Effector CD8-positive, alpha-beta T cell (primary cell): Measurements from ENCODE around the gene NPHP4.
"Not testable (repeated sequence)": the region's sequence is repeated elsewhere in the genome, so short reads cannot be mapped to it uniquely, and the experiment has no call there.

Experiments
- DNase-seq: peaks from one replicate; lab custom pipeline; 2025; lab: John Stamatoyannopoulos, UW

NPHP4 gene

DNA sequence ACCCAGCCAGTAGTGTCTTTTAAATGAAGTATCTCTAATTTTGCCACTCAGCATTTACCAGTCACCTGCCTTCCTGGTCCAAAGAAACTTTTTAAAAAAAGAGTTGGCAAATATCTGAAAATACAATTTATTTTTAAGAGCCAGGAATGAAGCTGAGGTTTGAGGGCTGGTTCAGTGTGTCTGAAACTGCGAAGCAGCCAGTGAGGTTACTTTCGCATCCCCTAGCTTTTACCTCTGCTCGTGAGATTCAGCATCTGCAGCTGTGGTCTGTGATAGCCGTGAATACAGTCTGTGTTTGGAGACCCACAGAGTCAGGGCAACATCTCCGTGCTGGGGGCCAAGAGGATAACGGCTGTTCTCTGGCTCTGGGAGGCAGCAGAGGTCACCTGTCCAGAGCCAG, 32.2 kb upstream of the NPHP4 start:
- no peak for DNase-seq

DNA sequence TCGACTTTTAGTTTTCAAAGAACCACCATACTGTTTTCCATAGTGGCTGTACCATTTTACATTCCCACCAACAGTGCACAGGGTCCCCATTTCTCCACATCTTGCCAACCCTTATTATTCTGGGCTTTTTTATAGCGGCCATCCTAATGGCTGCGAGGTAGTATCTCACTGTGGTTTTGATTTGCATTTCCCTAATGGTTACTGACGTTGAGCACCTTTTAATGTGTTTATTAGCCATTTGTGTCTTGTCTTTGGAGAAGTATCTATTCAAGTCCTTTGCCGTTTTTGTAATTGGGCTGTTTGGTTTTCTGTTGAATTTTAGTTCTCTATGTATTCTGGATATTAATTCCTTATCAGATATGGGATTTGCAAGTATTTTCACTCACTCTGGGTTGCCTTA, 31.1 kb upstream of the NPHP4 start:
- DNase-seq, result no peak

DNA sequence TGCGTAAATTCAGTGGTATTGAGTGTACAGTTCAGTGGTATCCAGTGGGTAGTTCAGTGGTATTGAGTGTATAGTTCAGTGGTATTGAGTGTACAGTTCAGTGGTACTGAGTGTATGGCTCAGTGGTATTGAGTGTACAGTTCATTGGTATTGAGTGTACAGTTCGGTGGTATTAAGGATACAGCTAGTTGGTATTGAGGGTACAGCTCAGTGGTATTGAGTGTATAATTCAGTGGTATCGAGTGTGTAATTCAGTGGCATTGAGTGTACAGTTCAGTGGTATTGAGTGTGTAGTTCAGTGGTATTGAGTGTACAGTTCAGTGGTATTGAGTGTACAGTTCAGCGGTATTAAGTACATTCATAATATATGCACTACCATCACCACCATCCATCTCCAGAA, 30.0 kb upstream of the NPHP4 start:
- no peak for DNase-seq

DNA sequence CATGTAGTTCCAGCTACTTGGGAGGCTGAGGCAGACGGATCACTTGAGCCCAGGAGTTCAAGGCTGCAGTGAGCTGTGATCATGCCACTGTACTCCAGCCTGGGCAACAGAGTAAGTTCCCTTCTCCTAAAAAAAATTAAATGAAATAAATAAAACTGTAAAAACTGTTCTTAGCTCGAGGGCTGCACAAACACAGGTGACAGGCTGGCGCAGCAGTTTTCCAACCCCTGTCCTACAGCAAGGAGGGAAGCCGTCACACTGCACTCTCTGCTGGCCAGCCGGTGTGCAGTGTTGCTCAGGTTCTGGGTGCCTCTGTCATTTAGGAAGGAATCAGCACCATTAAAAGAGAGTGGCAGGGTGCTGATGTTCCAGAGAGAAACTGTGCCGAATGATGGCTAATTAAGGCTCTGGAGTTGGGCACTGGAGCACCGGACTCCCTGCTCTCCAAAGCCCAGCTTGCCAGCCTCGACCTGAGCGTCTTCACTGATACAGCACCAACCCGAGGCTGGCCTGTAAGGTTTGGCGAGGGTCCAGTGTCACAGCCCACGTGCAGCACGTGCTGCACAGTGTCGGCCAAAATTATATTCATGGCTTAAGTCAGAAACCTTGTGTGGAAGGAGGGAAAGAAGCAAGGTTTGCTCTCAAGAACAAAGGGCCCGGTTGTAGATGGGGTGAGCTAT, 27.1 kb upstream of the NPHP4 start:
- no peak for DNase-seq

DNA sequence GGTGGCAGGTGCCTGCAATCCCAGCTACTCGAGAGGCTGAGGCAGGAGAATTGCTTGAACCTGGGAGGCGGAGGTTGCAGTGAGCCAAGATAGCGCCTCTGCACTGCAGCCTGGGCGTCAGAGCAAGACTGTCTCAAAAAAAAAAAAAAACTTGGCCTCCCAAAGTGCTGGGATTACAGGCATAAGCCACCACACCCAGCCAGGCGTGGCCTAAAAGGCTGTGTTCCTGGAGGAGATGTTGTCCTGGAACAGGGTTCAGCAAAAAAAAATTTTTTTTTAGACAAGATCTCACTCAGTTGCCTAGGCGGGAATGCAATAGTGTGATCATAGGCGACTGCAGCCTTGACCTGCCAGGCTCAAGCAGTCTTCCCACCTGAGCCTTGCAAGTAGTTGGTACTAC, 25.4 kb upstream of the NPHP4 start:
- not testable (repeated sequence) for DNase-seq

DNA sequence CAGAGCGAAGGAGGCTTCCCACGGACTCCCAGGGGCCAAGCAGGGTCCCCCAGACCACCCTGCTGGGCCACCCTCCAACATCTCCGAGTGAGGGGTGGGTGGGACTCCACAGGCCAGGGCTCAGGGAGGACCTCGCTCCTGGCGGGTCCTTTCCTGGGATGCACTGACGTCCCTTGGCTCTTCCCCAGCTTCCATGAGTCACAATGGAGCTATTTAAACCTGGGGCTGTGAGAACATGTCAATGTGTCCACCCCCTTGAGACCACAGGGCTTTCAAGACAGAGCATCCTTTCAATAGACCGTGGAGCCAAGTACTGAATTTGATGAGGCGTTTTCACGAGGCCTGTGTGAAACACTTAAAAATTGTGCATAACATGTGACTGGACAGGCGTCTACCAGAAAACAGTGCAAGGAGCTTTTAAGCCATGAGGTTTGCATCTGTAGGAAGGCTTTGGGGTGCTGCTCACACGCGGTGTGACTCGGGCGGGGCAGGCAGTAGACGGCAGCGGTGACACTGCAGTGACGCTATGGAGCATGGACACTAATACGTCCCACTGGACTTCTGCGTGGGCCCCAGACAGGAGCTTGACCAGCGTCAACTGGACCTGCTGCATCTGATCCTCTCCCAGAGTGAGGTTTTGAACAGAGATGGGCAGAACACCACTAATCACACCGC, 24.1 kb upstream of the NPHP4 start:
- DNase-seq, result no peak

DNA sequence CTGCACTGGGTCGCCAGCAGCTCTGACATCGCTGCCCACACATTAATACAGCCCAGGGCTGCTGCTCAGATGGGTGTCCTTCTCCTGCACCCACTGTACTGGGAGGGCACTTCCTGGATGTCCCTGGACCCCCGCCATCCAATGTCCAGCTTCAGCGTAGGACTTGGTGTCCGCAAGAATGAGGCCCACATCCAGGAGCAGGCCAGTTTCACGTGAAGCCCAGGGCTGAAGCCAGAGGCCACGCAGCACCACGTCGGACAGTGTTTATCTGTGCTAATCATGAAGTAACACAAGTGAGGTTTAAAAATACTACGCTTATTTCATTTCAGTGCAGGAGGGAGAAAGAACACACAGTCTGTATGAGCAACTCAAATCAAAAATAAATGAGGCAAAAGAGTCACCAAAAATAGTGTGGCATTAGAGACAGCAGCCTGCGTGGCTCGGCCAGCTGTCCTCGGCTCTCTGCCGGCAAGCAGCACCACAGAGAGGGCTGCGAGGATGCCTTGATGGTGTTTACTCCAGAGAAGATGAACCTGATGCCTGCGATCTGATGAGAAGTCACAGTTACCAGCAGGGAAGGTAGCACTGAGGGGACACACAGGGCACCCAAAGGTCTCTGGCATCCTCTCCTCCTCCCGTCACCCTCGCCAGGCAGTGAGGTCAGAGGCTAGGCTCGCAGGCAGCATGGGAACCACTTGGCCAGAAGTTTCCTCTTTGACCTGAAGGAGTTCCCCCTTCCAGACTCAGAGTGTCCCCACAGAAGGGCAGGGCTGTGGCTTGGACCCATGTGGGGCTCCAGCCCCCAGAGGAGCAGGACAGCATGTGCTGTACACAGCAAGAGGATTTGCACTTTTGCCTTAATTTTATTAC, 22.1 kb upstream of the NPHP4 start:
- DNase-seq, result no peak

DNA sequence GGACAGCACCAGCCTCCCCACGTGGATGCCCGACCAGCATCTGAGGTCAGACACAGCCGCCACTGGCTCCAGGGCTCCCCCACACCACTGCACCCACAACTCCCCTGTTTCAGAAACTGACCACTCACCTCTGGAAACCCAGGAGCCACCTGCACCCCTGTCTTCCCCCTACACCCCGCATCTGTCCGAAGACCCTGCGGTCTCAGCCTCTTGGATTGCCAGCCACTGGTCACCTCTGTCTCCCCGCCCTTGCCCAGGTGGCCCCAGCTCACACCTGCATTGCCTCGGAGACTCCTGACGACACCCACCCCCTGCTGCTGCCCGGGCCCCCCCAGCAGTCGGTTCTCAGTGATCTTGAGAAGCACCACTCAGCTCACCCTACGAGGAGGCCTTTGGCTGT, 21.3 kb upstream of the NPHP4 start:
- no peak for DNase-seq

DNA sequence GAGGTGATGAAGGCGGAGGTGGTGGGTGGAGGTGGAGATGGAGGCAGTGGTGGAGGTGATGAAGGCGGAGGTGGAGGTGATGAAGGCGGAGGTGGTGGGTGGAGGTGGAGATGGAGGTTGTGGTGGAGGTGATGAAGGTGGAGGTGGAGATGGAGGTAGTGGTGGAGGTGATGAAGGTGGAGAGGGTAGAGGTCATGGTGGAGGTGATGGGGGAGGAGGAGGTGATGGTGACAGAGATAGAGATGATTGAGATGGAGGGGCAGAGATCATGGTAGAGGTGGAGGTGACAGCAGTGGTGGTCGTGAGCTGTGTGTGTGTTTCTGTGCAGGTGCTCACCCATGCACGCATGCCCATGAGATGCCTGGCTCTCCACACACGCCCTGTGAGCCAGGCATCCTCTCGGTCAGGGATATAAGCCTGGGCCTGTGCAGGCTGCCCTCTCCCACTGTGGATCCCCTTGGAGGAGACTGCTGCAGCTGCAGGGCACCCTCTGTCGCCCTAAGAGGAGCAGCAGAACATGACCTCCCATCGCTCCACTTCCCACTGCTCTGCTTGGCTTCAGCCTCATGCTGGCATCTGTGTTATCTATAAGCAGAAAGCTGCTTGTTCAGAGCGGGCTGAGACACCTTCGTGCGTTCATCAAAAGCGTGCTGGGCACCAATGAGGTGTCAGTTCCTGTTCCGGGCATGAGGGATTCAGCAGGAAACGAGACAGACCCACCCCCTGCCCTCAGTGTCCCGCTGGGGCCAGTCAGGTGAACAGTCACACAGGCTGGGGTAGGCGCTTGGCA, 20.5 kb upstream of the NPHP4 start:
- DNase-seq, result no peak

DNA sequence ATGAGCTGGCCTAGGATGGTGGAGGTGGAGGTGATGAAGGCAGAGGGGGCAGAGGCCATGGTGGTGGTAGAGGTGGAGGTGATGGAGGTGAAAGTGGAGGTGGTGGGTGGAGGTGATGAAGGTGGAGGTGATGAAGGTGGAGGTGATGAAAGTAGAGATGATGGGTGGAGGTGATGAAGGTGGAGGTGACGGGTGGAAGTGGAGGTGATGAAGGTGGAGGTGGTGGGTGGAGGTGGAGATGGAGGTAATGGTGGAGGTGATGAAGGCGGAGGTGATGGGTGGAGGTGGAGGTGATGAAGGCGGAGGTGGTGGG, 19.7 kb upstream of the NPHP4 start:
- DNase-seq, result no peak

DNA sequence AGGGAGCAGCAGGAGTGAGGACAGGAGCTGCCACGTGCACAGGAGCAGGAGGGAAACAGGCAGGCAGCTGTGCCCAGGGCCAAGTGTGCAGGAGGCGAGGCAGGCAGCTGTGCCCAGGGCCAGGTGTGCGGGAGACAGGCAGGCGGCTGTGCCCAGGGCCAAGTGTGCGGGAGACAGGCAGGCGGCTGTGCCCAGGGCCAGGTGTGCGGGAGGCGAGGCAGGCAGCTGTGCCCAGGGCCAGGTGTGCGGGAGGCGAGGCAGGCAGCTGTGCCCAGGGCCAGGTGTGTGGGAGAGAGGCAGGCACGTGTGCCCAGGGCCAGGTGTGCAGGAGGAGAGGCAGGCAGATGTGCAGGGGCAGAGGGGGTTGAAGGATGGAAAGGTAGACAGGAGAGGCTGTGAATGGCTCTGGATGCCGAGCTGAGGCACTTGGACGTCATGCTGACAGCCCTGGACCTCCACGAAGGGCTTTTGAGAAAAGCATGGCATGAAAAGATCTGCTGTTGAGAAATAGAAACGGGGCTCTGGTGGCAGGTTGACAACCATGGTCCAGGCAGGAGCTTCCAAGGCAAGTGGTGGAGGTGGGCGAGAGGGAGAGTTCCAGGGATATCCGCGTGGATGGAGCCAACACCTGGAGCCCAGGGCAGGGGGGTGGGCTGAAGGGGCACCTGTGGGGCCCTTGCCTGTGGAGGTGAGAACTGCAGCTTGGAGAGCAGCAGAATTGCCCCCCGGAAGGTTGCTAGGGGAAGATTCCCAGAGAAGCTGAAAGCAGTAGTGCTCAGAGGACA, 19.1 kb upstream of the NPHP4 start:
- DNase-seq, result no peak

DNA sequence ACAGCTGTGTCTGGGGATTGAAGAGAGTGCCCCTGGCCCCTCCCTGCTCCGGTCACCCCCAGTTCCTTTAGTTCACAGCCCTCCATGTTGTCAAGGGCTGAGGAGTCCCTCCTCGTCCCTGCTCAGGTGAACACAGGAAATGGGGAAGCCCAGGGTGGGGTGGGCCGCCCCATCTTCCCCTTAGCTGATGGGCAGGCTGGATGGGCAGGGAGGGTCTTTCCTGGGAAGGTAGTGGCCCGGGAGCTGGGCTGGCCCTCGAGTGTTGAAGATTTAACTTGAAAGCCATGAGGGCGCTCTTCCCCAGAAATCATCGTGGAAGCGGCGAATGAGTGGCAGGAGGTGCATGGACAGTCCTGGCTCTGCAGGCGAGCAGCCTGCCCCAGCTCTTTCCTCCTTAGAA, 18.3 kb upstream of the NPHP4 start:
- no peak for DNase-seq

DNA sequence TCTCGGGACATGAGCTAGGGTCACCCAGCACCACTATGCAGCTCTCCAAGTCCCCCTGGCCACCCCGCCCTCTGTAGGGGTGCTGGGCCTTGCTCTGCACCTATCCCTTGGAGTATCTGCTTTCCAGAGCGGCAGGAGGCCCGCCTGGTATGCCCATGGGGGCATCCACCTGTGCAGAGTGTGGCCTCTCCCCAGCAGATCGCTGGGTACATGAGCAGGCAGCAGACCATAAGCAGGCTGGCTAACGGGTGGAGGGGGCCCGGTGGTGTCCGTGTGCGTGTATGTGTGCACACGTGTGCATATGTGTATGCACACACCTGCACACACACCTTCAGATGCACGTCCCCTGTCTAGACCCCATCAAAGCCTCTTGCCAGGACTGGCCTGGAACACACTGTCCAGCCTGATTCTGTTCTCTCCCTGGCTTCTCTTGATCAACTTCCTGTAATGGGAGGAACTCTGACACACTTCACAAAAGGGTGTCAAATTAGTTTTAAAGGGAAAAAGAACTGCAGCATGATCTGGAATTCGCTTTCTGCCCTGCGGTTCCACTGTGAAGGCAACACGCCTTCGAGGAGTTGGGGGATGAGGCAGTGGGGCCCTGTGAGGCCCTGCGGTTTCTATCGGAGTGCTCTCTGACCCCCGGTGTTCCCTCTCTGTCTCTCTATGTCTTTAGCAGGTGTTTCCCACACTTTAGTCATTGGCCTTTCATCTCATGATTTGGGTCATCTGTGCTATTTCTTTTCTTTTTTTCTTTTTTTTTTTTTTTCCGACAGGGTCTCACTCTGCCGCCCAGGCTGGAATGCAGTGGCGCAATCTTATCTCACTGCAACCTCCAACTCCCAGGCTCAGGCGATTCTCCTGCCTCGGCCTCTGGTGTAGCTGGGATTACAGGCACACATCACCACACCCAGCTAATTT, 17.2 kb upstream of the NPHP4 start:
- no peak for DNase-seq

DNA sequence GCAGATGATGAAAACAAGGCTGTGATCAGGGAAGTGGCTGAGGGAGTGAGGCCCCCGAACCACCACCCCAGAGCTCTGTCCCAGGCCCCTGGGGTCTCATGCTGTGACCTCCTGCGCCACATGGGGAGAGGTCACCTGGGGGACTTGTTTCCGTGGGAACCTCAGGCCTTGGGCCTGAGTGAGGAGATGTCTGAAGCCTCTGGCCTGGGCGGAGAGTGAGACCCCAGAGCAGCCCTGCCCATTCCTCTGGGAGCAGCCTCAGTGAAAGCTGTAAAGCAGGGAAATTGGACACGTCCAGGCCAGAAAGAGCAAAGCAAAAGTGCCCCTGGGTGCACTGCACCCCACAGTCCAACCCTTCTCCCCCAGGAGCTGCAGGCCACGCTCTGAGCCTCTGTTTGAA, 16.5 kb upstream of the NPHP4 start:
- no peak for DNase-seq

DNA sequence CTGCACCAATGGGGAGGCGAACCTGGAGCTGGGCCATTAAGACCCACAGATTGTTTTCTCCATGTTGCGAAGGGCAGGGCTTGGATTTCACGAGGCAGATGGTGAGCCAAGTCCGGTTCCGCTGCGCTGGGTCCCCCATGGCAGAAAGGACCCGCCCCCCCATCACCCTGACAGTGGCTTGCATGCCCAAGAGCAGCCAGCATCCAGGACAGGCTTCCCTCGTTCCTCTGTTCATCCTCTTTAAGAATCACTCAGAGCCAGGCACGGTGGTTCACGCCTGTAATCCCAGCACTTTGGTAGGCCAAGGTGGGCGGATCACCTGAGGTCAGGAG, 15.8 kb upstream of the NPHP4 start:
- no peak for DNase-seq

DNA sequence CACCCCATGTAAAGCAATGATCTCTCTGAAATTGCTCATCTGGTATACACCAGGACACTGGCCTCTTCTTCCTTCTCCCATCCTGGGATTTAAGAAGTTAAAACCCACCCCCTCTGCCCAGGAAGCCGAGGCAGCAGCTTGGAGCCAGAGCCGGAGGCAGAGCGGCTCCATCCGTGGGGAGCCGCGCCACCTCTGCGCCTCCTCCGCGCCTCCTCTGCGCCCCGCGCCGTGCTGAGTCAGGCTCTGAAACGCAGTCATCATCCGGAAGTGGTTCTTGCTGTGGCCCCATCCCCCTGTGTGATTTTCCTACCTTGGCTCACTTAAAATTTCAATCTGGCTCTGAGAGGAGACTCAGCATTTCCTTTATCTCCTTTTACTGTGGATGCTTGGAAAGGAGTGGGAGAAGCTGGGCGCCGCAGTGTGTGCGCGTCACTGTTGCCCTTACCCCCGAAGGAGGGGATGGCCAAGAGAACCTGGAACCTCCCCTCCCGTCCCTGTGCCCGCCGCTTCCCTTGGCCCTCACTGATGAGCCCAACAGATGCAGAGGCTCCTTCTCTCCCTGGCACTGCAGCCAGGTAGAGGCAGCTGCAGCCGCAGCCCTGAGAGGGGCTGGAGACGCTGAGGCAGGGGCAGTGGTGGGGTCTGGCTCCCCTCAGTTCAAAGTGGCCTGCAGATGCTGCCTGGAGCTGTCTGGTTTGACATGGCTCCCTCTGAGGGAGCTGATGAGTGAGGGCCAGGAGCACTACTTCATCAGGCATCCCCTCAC, 15.3 kb upstream of the NPHP4 start:
- no peak for DNase-seq

DNA sequence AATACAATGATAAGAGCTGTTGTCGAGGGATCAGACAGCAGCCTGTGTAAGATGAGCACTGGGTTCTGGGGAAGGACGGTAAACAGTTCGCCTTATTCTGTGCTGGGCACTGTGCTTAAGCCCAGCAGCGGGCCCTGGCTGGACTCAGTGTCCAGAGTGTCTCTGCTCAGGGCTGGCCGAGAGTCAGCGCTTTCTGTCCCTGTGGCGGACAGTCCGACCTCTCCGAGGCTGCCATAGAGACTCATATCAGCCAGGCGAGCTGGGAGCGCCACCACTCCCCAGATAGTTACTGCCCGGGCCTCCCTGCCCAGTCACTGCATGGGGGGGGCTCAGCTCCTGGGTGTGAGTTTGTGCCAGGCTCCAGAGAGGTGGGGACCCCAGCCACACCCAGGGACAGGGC, 14.7 kb upstream of the NPHP4 start:
- no peak for DNase-seq

DNA sequence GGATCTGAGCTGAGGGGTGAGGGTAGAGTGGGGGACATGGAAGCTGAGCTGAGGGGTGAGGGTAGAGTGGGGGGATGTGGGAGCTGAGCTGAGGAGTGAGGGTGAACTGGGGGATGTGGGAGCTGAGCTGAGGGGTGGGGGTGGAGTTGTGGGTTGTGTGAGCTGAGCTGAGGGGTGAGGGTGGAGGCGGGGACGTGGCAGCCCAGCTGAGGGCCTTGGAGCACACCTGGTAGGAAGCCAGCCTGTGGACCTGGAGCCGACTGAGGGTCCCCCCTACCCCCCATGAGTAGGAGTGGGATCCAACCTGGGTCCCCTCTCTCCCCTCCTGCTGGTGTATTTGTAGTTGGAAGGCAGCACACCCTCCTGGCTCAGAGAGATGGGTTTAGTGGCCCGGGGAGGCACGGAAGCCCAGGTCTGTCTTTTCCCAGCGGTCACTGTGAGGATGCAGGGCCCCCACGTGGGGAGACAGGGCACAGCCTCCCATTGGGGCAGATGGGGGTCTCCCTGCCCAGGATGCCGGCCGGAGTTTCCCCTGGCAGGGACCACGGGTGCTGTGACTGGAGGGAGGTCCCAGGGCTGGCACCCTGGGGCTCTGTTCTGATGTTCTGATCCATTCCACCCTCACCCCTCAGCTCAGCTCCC, 13.2 kb upstream of the NPHP4 start:
- no peak for DNase-seq

DNA sequence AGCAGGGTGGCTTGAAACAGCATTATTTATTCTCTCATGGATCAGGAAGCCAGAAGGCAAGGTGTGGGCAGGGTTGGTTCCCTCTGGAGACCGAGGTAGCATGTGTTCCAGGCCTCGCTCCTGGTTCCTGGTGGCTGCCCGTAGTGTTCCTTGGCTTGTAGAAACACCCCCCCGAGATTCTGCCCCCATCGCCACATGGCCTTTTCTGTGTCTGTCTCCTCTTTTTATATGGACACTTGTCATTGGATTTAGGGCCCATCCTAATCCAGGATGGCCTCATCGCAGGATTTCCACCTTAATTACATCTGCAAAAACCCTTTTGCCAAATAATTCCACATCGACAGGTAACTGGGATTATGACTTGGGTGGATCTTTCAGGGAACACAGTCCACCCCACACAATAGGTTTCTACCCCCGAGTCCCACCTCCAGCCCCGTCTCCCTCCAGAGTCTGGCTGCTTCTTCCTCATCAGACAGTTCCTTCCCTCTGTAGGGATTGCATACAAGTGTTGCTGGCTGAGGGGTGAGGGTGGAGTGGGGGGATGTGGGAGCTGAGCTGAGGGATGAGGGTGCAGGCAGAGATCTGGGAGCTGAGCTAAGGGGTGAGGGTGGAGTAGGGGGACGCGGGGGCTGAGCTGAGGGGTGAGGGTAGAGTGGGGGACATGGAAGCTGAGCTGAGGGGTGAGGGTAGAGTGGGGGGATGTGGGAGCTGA, 12.3 kb upstream of the NPHP4 start:
- no peak for DNase-seq
